ENCODE results near the gene TMEM176A. TPM values are rescaled to one million over a fixed set of nuclear protein-coding genes. Genes with fewer than 3 reads are reported as not detected.

Gene TMEM176A
- total and polyA plus RNA-seq, 2 experiments from 2014 or later, result 0.34 TPM; not detected in 1

DNA sequence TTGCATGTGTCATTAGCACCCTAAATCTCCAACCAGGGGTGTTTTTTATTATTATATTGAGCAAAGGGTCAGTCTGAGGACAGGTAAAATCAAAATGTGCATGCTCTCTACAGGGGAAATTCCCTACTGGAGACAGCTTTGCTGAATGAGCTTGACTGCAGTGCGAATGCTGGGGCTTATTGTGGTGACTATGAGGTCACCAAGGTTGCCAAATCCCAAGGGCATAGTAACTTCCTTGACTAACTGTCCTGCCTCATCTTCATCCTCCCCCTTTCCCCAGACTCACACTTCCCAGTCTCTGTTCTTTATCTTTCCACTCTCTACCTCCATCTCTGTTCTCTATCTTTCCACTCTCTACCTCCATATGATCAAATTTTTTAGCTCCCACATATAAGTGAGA lies 28.9 kb downstream of the TMEM176A start (continued):
- no peak for TF ChIP-seq EZH2phosphoT487 (IDR thresholded peaks at IDR 0.05; ENCODE audit: unreplicated experiment)

DNA sequence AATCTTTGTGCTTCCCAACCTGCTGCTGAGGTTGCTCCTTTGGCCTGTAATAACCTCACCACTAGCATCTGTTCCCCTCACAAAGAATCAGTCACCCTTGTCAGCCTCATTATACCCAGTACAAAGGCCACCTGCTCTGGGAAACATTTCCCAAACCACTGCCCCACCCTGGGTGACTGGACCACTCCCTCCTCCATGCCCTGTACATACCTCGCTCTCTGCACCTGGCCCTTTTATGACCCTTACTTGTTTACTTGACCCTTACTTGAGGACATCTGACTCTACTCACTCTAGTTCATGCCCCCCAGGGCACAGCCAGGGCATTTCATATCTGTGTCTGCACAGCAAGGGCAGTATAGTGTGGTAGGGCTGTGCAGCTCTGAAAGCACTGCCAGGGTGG lies 30.4 kb downstream of the TMEM176A start:
- H3F3A ChIP-seq (replicated peaks; ENCODE audit: low read depth), result no peaks in the 10 kb centered on the region
- H2AFZ ChIP-seq, result no peak overlapping the region
- no peaks in the 10 kb centered on the region for H3K27me3 ChIP-seq (ENCODE audit: insufficient read depth)
- no peak overlapping the region for H3K27ac ChIP-seq (ENCODE audit: low read depth)
- no peaks in the 10 kb centered on the region for H3K4me1 ChIP-seq (ENCODE audit: insufficient read depth)
- Mint-ChIP-seq H3K4me3 (no peak overlapping the region), H3K27me3 (ENCODE audit: insufficient read depth, low read depth, poor library complexity) (peaks cover 4% of the 10 kb centered on the region), H3K9me3 (no peaks in the 10 kb centered on the region), H3K4me1 (no peaks in the 10 kb centered on the region), H3K27ac (no peak overlapping the region), H3K36me3 (ENCODE audit: low read depth) (no peaks in the 10 kb centered on the region)
- H3K9me2 ChIP-seq (ENCODE audit: insufficient read depth), result no peaks in the 10 kb centered on the region
- H3K79me2 ChIP-seq (replicated peaks; ENCODE audit: insufficient read depth), result no peaks in the 10 kb centered on the region
- TF ChIP-seq, protein P1, sequence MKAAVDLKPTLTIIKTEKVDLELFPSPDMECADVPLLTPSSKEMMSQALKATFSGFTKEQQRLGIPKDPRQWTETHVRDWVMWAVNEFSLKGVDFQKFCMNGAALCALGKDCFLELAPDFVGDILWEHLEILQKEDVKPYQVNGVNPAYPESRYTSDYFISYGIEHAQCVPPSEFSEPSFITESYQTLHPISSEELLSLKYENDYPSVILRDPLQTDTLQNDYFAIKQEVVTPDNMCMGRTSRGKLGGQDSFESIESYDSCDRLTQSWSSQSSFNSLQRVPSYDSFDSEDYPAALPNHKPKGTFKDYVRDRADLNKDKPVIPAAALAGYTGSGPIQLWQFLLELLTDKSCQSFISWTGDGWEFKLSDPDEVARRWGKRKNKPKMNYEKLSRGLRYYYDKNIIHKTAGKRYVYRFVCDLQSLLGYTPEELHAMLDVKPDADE (IDR thresholded peaks at IDR 0.05), result no peak
- TF ChIP-seq STAT1 (IDR thresholded peaks at IDR 0.05; ENCODE audit: unreplicated experiment), result no peak
- TF ChIP-seq, protein P2, sequence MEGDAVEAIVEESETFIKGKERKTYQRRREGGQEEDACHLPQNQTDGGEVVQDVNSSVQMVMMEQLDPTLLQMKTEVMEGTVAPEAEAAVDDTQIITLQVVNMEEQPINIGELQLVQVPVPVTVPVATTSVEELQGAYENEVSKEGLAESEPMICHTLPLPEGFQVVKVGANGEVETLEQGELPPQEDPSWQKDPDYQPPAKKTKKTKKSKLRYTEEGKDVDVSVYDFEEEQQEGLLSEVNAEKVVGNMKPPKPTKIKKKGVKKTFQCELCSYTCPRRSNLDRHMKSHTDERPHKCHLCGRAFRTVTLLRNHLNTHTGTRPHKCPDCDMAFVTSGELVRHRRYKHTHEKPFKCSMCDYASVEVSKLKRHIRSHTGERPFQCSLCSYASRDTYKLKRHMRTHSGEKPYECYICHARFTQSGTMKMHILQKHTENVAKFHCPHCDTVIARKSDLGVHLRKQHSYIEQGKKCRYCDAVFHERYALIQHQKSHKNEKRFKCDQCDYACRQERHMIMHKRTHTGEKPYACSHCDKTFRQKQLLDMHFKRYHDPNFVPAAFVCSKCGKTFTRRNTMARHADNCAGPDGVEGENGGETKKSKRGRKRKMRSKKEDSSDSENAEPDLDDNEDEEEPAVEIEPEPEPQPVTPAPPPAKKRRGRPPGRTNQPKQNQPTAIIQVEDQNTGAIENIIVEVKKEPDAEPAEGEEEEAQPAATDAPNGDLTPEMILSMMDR (conservative IDR thresholded peaks at IDR 0.05; ENCODE audit: low read depth in 2 of 2), result no peak
- no peak for TF ChIP-seq CREB1 (CRISPR knock-in tag; IDR thresholded peaks at IDR 0.05; ENCODE audit: low read depth)
- no peak for TF ChIP-seq JUNB (IDR thresholded peaks at IDR 0.05; ENCODE audit: unreplicated experiment)
- TF ChIP-seq, protein P3, sequence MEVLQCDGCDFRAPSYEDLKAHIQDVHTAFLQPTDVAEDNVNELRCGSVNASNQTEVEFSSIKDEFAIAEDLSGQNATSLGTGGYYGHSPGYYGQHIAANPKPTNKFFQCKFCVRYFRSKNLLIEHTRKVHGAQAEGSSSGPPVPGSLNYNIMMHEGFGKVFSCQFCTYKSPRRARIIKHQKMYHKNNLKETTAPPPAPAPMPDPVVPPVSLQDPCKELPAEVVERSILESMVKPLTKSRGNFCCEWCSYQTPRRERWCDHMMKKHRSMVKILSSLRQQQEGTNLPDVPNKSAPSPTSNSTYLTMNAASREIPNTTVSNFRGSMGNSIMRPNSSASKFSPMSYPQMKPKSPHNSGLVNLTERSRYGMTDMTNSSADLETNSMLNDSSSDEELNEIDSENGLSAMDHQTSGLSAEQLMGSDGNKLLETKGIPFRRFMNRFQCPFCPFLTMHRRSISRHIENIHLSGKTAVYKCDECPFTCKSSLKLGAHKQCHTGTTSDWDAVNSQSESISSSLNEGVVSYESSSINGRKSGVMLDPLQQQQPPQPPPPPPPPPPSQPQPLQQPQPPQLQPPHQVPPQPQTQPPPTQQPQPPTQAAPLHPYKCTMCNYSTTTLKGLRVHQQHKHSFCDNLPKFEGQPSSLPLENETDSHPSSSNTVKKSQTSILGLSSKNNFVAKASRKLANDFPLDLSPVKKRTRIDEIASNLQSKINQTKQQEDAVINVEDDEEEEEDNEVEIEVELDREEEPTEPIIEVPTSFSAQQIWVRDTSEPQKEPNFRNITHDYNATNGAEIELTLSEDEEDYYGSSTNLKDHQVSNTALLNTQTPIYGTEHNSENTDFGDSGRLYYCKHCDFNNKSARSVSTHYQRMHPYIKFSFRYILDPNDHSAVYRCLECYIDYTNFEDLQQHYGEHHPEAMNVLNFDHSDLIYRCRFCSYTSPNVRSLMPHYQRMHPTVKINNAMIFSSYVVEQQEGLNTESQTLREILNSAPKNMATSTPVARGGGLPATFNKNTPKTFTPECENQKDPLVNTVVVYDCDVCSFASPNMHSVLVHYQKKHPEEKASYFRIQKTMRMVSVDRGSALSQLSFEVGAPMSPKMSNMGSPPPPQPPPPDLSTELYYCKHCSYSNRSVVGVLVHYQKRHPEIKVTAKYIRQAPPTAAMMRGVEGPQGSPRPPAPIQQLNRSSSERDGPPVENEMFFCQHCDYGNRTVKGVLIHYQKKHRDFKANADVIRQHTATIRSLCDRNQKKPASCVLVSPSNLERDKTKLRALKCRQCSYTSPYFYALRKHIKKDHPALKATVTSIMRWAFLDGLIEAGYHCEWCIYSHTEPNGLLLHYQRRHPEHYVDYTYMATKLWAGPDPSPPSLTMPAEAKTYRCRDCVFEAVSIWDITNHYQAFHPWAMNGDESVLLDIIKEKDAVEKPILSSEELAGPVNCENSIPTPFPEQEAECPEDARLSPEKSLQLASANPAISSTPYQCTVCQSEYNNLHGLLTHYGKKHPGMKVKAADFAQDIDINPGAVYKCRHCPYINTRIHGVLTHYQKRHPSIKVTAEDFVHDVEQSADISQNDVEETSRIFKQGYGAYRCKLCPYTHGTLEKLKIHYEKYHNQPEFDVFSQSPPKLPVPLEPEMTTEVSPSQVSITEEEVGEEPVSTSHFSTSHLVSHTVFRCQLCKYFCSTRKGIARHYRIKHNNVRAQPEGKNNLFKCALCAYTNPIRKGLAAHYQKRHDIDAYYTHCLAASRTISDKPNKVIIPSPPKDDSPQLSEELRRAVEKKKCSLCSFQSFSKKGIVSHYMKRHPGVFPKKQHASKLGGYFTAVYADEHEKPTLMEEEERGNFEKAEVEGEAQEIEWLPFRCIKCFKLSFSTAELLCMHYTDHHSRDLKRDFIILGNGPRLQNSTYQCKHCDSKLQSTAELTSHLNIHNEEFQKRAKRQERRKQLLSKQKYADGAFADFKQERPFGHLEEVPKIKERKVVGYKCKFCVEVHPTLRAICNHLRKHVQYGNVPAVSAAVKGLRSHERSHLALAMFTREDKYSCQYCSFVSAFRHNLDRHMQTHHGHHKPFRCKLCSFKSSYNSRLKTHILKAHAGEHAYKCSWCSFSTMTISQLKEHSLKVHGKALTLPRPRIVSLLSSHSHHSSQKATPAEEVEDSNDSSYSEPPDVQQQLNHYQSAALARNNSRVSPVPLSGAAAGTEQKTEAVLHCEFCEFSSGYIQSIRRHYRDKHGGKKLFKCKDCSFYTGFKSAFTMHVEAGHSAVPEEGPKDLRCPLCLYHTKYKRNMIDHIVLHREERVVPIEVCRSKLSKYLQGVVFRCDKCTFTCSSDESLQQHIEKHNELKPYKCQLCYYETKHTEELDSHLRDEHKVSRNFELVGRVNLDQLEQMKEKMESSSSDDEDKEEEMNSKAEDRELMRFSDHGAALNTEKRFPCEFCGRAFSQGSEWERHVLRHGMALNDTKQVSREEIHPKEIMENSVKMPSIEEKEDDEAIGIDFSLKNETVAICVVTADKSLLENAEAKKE (CRISPR knock-in tag; IDR thresholded peaks at IDR 0.05), result no peak
- no peak for TF ChIP-seq EZH2 (IDR thresholded peaks at IDR 0.05; ENCODE audit: low read depth, unreplicated experiment)
- no peak for TF ChIP-seq NANOG (IDR thresholded peaks at IDR 0.05; ENCODE audit: borderline replicate concordance)
- TF ChIP-seq ZNF331 (CRISPR knock-in tag; IDR thresholded peaks at IDR 0.05; ENCODE audit: low read depth), result no peak
- no peak for TF ChIP-seq ZNF114 (CRISPR knock-in tag; IDR thresholded peaks at IDR 0.05)
- no peak for TF ChIP-seq POLR2AphosphoS5 (IDR thresholded peaks at IDR 0.05; ENCODE audit: low read depth)
- TF ChIP-seq, protein P4, sequence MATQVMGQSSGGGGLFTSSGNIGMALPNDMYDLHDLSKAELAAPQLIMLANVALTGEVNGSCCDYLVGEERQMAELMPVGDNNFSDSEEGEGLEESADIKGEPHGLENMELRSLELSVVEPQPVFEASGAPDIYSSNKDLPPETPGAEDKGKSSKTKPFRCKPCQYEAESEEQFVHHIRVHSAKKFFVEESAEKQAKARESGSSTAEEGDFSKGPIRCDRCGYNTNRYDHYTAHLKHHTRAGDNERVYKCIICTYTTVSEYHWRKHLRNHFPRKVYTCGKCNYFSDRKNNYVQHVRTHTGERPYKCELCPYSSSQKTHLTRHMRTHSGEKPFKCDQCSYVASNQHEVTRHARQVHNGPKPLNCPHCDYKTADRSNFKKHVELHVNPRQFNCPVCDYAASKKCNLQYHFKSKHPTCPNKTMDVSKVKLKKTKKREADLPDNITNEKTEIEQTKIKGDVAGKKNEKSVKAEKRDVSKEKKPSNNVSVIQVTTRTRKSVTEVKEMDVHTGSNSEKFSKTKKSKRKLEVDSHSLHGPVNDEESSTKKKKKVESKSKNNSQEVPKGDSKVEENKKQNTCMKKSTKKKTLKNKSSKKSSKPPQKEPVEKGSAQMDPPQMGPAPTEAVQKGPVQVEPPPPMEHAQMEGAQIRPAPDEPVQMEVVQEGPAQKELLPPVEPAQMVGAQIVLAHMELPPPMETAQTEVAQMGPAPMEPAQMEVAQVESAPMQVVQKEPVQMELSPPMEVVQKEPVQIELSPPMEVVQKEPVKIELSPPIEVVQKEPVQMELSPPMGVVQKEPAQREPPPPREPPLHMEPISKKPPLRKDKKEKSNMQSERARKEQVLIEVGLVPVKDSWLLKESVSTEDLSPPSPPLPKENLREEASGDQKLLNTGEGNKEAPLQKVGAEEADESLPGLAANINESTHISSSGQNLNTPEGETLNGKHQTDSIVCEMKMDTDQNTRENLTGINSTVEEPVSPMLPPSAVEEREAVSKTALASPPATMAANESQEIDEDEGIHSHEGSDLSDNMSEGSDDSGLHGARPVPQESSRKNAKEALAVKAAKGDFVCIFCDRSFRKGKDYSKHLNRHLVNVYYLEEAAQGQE (IDR thresholded peaks at IDR 0.05; ENCODE audit: unreplicated experiment), result no peak
- no peak for TF ChIP-seq EZH2phosphoT487 (IDR thresholded peaks at IDR 0.05; ENCODE audit: unreplicated experiment)
- H3K4me2 ChIP-seq, result no peak overlapping the region
- H4K20me1 ChIP-seq (replicated peaks; ENCODE audit: insufficient read depth), result no peaks in the 10 kb centered on the region
- DNase-seq (ENCODE audit: low spot score) (no peak), ATAC-seq (no peak)
- no peak overlapping the region for H3K4me3 ChIP-seq
- H3K36me3 ChIP-seq (ENCODE audit: insufficient read depth), result no peaks in the 10 kb centered on the region
